ENCODE data around the gene BIVM.

DNA sequence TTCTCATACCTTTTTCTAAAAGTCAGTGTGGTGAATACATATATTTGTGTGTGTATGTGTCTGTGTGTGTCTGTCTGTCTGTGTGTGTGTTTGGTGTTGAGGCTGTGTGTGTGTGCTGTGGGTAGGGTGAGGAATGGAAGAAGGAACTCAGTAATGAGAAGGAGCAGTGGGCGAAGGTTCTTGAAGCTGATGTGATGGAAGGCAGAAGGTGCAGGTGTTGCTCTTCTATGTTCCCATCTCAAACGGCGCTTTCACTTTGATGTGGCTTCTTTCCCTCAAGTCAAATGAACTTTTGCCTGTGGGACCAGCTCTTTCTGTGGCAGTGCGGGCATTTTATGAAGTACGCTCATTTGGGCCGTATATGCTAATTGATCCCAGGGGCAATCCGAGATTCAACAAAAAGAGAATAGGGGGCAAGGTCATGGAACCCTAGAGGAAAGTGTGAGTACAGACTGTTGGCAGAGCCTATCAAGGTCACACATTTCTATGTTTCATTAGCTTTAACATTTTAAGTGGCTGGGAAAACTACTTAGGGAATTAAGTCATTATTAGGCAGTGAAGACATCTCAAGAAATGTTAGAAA lies 15.2 kb downstream of the BIVM start:
- TF ChIP-seq, protein P1, sequence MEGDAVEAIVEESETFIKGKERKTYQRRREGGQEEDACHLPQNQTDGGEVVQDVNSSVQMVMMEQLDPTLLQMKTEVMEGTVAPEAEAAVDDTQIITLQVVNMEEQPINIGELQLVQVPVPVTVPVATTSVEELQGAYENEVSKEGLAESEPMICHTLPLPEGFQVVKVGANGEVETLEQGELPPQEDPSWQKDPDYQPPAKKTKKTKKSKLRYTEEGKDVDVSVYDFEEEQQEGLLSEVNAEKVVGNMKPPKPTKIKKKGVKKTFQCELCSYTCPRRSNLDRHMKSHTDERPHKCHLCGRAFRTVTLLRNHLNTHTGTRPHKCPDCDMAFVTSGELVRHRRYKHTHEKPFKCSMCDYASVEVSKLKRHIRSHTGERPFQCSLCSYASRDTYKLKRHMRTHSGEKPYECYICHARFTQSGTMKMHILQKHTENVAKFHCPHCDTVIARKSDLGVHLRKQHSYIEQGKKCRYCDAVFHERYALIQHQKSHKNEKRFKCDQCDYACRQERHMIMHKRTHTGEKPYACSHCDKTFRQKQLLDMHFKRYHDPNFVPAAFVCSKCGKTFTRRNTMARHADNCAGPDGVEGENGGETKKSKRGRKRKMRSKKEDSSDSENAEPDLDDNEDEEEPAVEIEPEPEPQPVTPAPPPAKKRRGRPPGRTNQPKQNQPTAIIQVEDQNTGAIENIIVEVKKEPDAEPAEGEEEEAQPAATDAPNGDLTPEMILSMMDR (conservative IDR thresholded peaks at IDR 0.05) = no peak
- no peak for TF ChIP-seq ZFX (IDR thresholded peaks at IDR 0.05)
